Measurements from ENCODE around the gene CLEC1A. TPM values are rescaled to one million over a fixed set of nuclear protein-coding genes. Genes with fewer than 3 reads are reported as not detected.
A peak's percentile ranks its signal among the peaks of the same experiment; 100 is the strongest.
"Not testable (repeated sequence)": the region's sequence is repeated elsewhere in the genome, so short reads cannot be mapped to it uniquely, and the experiment has no call there.

The CLEC1A gene
- polyA plus RNA-seq, 3 donors from 2014 or later: not detected

- Mint-ChIP-seq H3K4me3 (no peak overlapping the region), H3K27ac (no peak overlapping the region), H3K4me1 (no peaks in the 10 kb centered on the region), H3K9me3 (no peaks in the 10 kb centered on the region), H3K36me3 (no peaks in the 10 kb centered on the region), H3K27me3 (ENCODE audit: low read depth in 3 of 3) (peaks cover 6 to 12% (median 7%) of the 10 kb centered on the region in 3 donors)
- no peak for DNase-seq
These were observed 33.5 kb downstream of the CLEC1A start for GRCh38 chr12:10065241-10065640.

GRCh38 chr12:10058387-10058786, 40.4 kb downstream of the CLEC1A start:
- no peak overlapping the region for H3K27ac Mint-ChIP-seq
- H3K4me3 Mint-ChIP-seq: no peak overlapping the region
- H3K9me3 Mint-ChIP-seq: peaks cover 0 to 1% (median 0%) of the 10 kb centered on the region in 6 donors
- H3K4me1 Mint-ChIP-seq: peaks cover 0 to under 1% of the 10 kb centered on the region in 2 donors
- no peaks in the 10 kb centered on the region for H3K36me3 Mint-ChIP-seq
- peaks cover 3 to 6% (median 6%) of the 10 kb centered on the region in 3 donors for H3K27me3 Mint-ChIP-seq (ENCODE audit: low read depth in 3 of 3)
- no peak for DNase-seq

- peaks cover 2 to 15% (median 4%) of the 10 kb centered on the region in 3 donors for H3K27me3 Mint-ChIP-seq (ENCODE audit: low read depth in 3 of 3)
- H3K4me1 Mint-ChIP-seq: peaks cover 7 to 16% of the 10 kb centered on the region in 2 donors
- peak overlapping the region in 1 of 6 donors; percentile 4 for H3K27ac Mint-ChIP-seq
- H3K9me3 Mint-ChIP-seq: peaks cover 0 to 1% (median 0%) of the 10 kb centered on the region in 6 donors
- DNase-seq: no peak
- no peaks in the 10 kb centered on the region for H3K36me3 Mint-ChIP-seq
- H3K4me3 Mint-ChIP-seq: peak overlapping the region; percentile 0 to 41 (median 7)
These were observed 46.4 kb downstream of the CLEC1A start for GRCh38 chr12:10052193-10052913.

GRCh38 chr12:10048526-10048925, 50.3 kb downstream of the CLEC1A start:
- Mint-ChIP-seq H3K4me3 (no peak overlapping the region), H3K36me3 (no peaks in the 10 kb centered on the region), H3K4me1 (peaks cover 7 to 16% of the 10 kb centered on the region in 2 donors), H3K9me3 (no peaks in the 10 kb centered on the region), H3K27ac (no peak overlapping the region), H3K27me3 (ENCODE audit: low read depth in 3 of 3) (peaks cover 0 to 14% (median 4%) of the 10 kb centered on the region in 3 donors)
- no peak for DNase-seq

GRCh38 chr12:10042167-10042566, 56.6 kb downstream of the CLEC1A start:
- H3K27me3 Mint-ChIP-seq (ENCODE audit: low read depth in 3 of 3): peaks cover 0 to 10% (median 4%) of the 10 kb centered on the region in 3 donors
- no peaks in the 10 kb centered on the region for H3K36me3 Mint-ChIP-seq
- no peak for DNase-seq
- H3K9me3 Mint-ChIP-seq: no peaks in the 10 kb centered on the region
- no peak overlapping the region for H3K4me3 Mint-ChIP-seq
- H3K4me1 Mint-ChIP-seq: no peaks in the 10 kb centered on the region
- H3K27ac Mint-ChIP-seq: no peak overlapping the region

GRCh38 chr12:10033783-10034545, 64.8 kb downstream of the CLEC1A start:
- peak in 1 of 3 donors; percentile 8 for DNase-seq
- Mint-ChIP-seq H3K36me3 (peaks cover 0 to 4% (median 0%) of the 10 kb centered on the region in 3 donors), H3K4me1 (peaks cover 6% of the 10 kb centered on the region in 2 donors), H3K9me3 (no peaks in the 10 kb centered on the region), H3K4me3 (no peak overlapping the region), H3K27me3 (ENCODE audit: low read depth in 3 of 3) (peaks cover 1 to 5% (median 4%) of the 10 kb centered on the region in 3 donors), H3K27ac (no peak overlapping the region)

GRCh38 chr12:10031771-10032175, 67.0 kb downstream of the CLEC1A start:
- Mint-ChIP-seq H3K9me3 (no peaks in the 10 kb centered on the region), H3K27ac (no peak overlapping the region), H3K4me3 (no peak overlapping the region), H3K27me3 (ENCODE audit: low read depth in 3 of 3) (peaks cover 1 to 6% (median 4%) of the 10 kb centered on the region in 3 donors), H3K4me1 (peaks cover 4% of the 10 kb centered on the region in 2 donors), H3K36me3 (peaks cover 0 to 4% (median 0%) of the 10 kb centered on the region in 3 donors)
- DNase-seq: no peak

GRCh38 chr12:10031321-10031720, 67.5 kb downstream of the CLEC1A start:
- Mint-ChIP-seq H3K27ac (no peak overlapping the region), H3K4me3 (no peak overlapping the region), H3K27me3 (ENCODE audit: low read depth in 3 of 3) (peaks cover 1 to 7% (median 4%) of the 10 kb centered on the region in 3 donors), H3K36me3 (peaks cover 0 to 4% (median 0%) of the 10 kb centered on the region in 3 donors), H3K4me1 (peaks cover 0 to under 1% of the 10 kb centered on the region in 2 donors), H3K9me3 (no peaks in the 10 kb centered on the region)
- DNase-seq: no peak

GRCh38 chr12:10030446-10030845, 68.3 kb downstream of the CLEC1A start, which contains the start of gene CLEC9A:
Gene CLEC9A (plus strand): TSS chr12:10030682. CDS start chr12:10052688, 22,006 bp downstream.
- Mint-ChIP-seq H3K27ac (no peak within 1 kb of the TSS), H3K4me3 (no peak within 1 kb of the TSS), H3K27me3 (ENCODE audit: low read depth in 3 of 3) (peaks cover 1 to 12% (median 4%) of the 10 kb centered on the region in 3 donors)

GRCh38 chr12:10027721-10028120, 71.1 kb downstream of the CLEC1A start:
- H3K9me3 Mint-ChIP-seq: no peaks in the 10 kb centered on the region
- H3K36me3 Mint-ChIP-seq: peaks cover 0 to 4% (median 0%) of the 10 kb centered on the region in 3 donors
- peaks cover 1 to 7% (median 1%) of the 10 kb centered on the region in 3 donors for H3K27me3 Mint-ChIP-seq (ENCODE audit: low read depth in 3 of 3)
- no peak overlapping the region for H3K4me3 Mint-ChIP-seq
- DNase-seq: no peak
- H3K27ac Mint-ChIP-seq: no peak overlapping the region
- H3K4me1 Mint-ChIP-seq: no peaks in the 10 kb centered on the region

More at GRCh38 chr12:10030446-10030845, 68.3 kb downstream of the CLEC1A start, which contains the start of gene CLEC9A:
- Mint-ChIP-seq H3K9me3 (no peaks in the 10 kb centered on the region), H3K4me1 (no peaks in the 10 kb centered on the region), H3K36me3 (peaks cover 0 to 4% (median 0%) of the 10 kb centered on the region in 3 donors)
- DNase-seq: no peak

GRCh38 chr12:10027311-10027710, 71.5 kb downstream of the CLEC1A start:
- H3K4me1 Mint-ChIP-seq: no peaks in the 10 kb centered on the region

GRCh38 chr12:10026666-10027065, 72.1 kb downstream of the CLEC1A start:
- not testable (repeated sequence) for H3K9me3 Mint-ChIP-seq; DNase-seq; H3K36me3 Mint-ChIP-seq; H3K27ac Mint-ChIP-seq; H3K4me3 Mint-ChIP-seq; H3K27me3 Mint-ChIP-seq (ENCODE audit: low read depth in 3 of 3); H3K4me1 Mint-ChIP-seq

More at GRCh38 chr12:10027311-10027710, 71.5 kb downstream of the CLEC1A start:
- Mint-ChIP-seq H3K36me3 (peaks cover 0 to 4% (median 0%) of the 10 kb centered on the region in 3 donors), H3K27ac (no peak overlapping the region), H3K9me3 (no peaks in the 10 kb centered on the region), H3K4me3 (no peak overlapping the region), H3K27me3 (ENCODE audit: low read depth in 3 of 3) (peaks cover 1 to 7% (median 3%) of the 10 kb centered on the region in 3 donors)
- DNase-seq: no peak

GRCh38 chr12:10025236-10025635, 73.5 kb downstream of the CLEC1A start:
- Mint-ChIP-seq H3K4me3 (no peak overlapping the region), H3K4me1 (no peaks in the 10 kb centered on the region), H3K9me3 (no peaks in the 10 kb centered on the region), H3K27me3 (ENCODE audit: low read depth in 3 of 3) (peaks cover 1 to 7% (median 3%) of the 10 kb centered on the region in 3 donors), H3K27ac (no peak overlapping the region), H3K36me3 (peaks cover 0 to 4% (median 0%) of the 10 kb centered on the region in 3 donors)
- DNase-seq: no peak

GRCh38 chr12:10021342-10021741, 77.4 kb downstream of the CLEC1A start:
- Mint-ChIP-seq H3K36me3 (peaks cover 0 to 6% (median 5%) of the 10 kb centered on the region in 3 donors), H3K27ac (no peak overlapping the region), H3K9me3 (no peaks in the 10 kb centered on the region), H3K4me1 (no peaks in the 10 kb centered on the region), H3K4me3 (no peak overlapping the region), H3K27me3 (ENCODE audit: low read depth in 3 of 3) (peaks cover 3 to 5% (median 3%) of the 10 kb centered on the region in 3 donors)
- no peak for DNase-seq

Data from immature natural killer cell (primary cell).